Neural progenitor cell (in vitro differentiated cells): ENCODE data around the gene PSMC1.

ENCODE experiments used
- CTCF ChIP-seq: fragments of 200-600 bp; sonication (generic); IDR thresholded peaks from 2 replicates; pipeline ENCODE4 v1.5.1; 2017; ENCODE audit warnings: antibody characterized with exemption, mild to moderate bottlenecking
- EZH2 ChIP-seq: fragments of 200-600 bp; sonication (generic); IDR thresholded peaks from 2 replicates; pipeline ENCODE4 v1.6.1; 2017; ENCODE audit warnings: antibody characterized with exemption, mild to moderate bottlenecking, moderate library complexity

GRCh38 chr14:90274808-90275457 lies 18.6 kb downstream of the PSMC1 start:
- TF ChIP-seq CTCF (no peak), EZH2 (no peak)
